K562 (cell line): ENCODE data around the gene CRB2. TPM values are rescaled to one million over a fixed set of nuclear protein-coding genes. Genes with fewer than 3 reads are reported as not detected.

Source experiments
- CTCF ChIP-seq, 3 experiments: IDR thresholded peaks in 2 of 3; conservative IDR thresholded peaks in 1 of 3; 2 replicates each; pipeline ENCODE4 v1.5.1; 2011 to 2012; ENCODE audit warnings: low read length in 3 of 3, mild to moderate bottlenecking in 3 of 3, control low read depth in 2 of 3, improper control_type of control experiment in 1 of 3, inconsistent platforms in 1 of 3, low read depth in 1 of 3, mixed read lengths in 1 of 3, moderate library complexity in 1 of 3; ENCODE audit not compliant: insufficient read depth in 2 of 3
- DDX20 ChIP-seq: fragments of 450-650 bp; IDR thresholded peaks from 2 replicates; pipeline ENCODE4 v1.6.1; 2016; ENCODE audit warnings: missing genetic modification characterization, low read depth, mild to moderate bottlenecking, missing compliant biosample characterization, moderate library complexity
- E2F4 ChIP-seq: sonication (generic); formaldehyde crosslinking; IDR thresholded peaks from 2 replicates; pipeline ENCODE4 v1.8.0; 2022; ENCODE audit warnings: mild to moderate bottlenecking, low read depth, missing genetic modification reagents
- EHMT2 ChIP-seq: fragments of 450-650 bp; IDR thresholded peaks from 2 replicates; pipeline ENCODE4 v1.6.1; 2018; ENCODE audit warnings: antibody characterized with exemption
- EP300 ChIP-seq: IDR thresholded peaks from 2 replicates; pipeline ENCODE4 v1.6.1; 2012; ENCODE audit warnings: low read length, improper control_type of control experiment
- ETV5 ChIP-seq: sonication (generic); formaldehyde crosslinking; IDR thresholded peaks from 2 replicates; pipeline ENCODE4 v1.4.0; 2020; ENCODE audit warnings: low read depth, mild to moderate bottlenecking, missing genetic modification reagents
- GATAD2B ChIP-seq: fragments of 450-650 bp; IDR thresholded peaks from 2 replicates; pipeline ENCODE4 v1.6.1; 2017; ENCODE audit warnings: mild to moderate bottlenecking, borderline replicate concordance
- KLF10 ChIP-seq: fragments of 250-450 bp; sonication (Bioruptor Pico); IDR thresholded peaks from 2 replicates; pipeline ENCODE4 v1.6.1; 2021; ENCODE audit warnings: matching md5 sums
- NR4A1 ChIP-seq, 2 experiments: fragments of 250-450 bp in 1 of 2; fragments of 450-650 bp in 1 of 2; sonication (Bioruptor Pico) in 1 of 2; IDR thresholded peaks; 2 replicates each; pipeline versions ENCODE4 v1.4.0 to v1.6.1; 2016 to 2020; ENCODE audit warnings: mild to moderate bottlenecking in 2 of 2, missing compliant biosample characterization in 1 of 2, missing genetic modification characterization in 1 of 2, moderate library complexity in 1 of 2
- PHF20 ChIP-seq: fragments of 450-650 bp; IDR thresholded peaks from 2 replicates; pipeline ENCODE4 v1.6.1; 2018; ENCODE audit not compliant: partially characterized antibody
- RNF219 ChIP-seq: fragments of 250-450 bp; sonication (Bioruptor Pico); IDR thresholded peaks from 2 replicates; pipeline ENCODE4 v1.5.0; 2022; ENCODE audit warnings: mild to moderate bottlenecking
- THRAP3 ChIP-seq: fragments of 450-650 bp; IDR thresholded peaks from 2 replicates; pipeline ENCODE4 v1.6.1; 2016; ENCODE audit warnings: mild to moderate bottlenecking, inconsistent platforms, borderline replicate concordance
- USF1 ChIP-seq: sonication (generic); formaldehyde crosslinking; IDR thresholded peaks from 2 replicates; pipeline ENCODE4 v1.9.0; 2022; ENCODE audit warnings: mild to moderate bottlenecking, missing genetic modification reagents
- ZNF184 ChIP-seq: sonication (generic); formaldehyde crosslinking; IDR thresholded peaks from 2 replicates; pipeline ENCODE4 v1.5.0; 2020; ENCODE audit warnings: missing genetic modification reagents
- ZNF24 ChIP-seq: fragments of 450-650 bp; IDR thresholded peaks from 2 replicates; pipeline ENCODE4 v1.6.1; 2016
- ZNF263 ChIP-seq: sonication (generic); formaldehyde crosslinking; IDR thresholded peaks from 2 replicates; pipeline ENCODE4 v1.8.0; 2022; ENCODE audit warnings: mild to moderate bottlenecking, missing genetic modification reagents, borderline replicate concordance
- ZNF592 ChIP-seq: fragments of 450-650 bp; IDR thresholded peaks from 2 replicates; pipeline ENCODE4 v1.6.1; 2017; ENCODE audit warnings: antibody characterized with exemption, mild to moderate bottlenecking
- polyA plus RNA-seq, 8 experiments: library from polyadenylated mRNA; depleted of rRNA in 4 of 8; stranded (reverse) in 5 of 8; unstranded in 3 of 8; fragments of >200 nt; fragmentation: Nextera tagmentation in 2 of 8; fragmentation: Illumina TruSeq in 1 of 8; extraction: Ambion mirVana in 2 of 8; extraction: Trizol in 1 of 8; gene quantifications; 2 replicates each; pipeline versions ENCODE4 v1.2.1 to v1.2.3, GENCODE V29; 2011 to 2014; ENCODE audit warnings: inconsistent platforms in 1 of 8, missing spikeins in 1 of 8
- total RNA-seq, 7 experiments: library from RNA; depleted of rRNA in 6 of 7; stranded (reverse); fragments of >200 nt in 6 of 7; fragmentation: Illumina TruSeq in 2 of 7; extraction: Trizol in 2 of 7; gene quantifications; 2 replicates each; pipeline versions ENCODE4 v1.2.1 to v1.2.3, GENCODE V29; 2011 to 2021; ENCODE audit warnings: low replicate concordance in 1 of 7

CRB2 gene
- total and polyA plus RNA-seq, 9 of the 15 experiments (the other 6 are each of a cell fraction or from before 2014, with no cell fraction given) = 0.13 to 1.2 (median 0.25) TPM; not detected in 2

- peak; percentile 61; the same call in 1 of the 2 replicates for TF ChIP-seq ZNF592
- TF ChIP-seq EHMT2 = 0 out of 2 replicates have a peak, but pooled peaks have one; percentile 22
- TF ChIP-seq KLF10 (CRISPR knock-in tag) = 0 out of 2 replicates have a peak, but pooled peaks have one; percentile 23
- no peak for TF ChIP-seq ETV5
- TF ChIP-seq THRAP3 = no peak
- no peak for TF ChIP-seq ZNF184
- TF ChIP-seq GATAD2B = no peak
- TF ChIP-seq E2F4 = no peak
- TF ChIP-seq NR4A1 (CRISPR knock-in tag; IDR thresholded peaks at IDR 0.05) = no peak
- peak; percentile 75; the same call in 1 of the 2 replicates for TF ChIP-seq NR4A1 (tag; IDR thresholded peaks at IDR 0.05)
- TF ChIP-seq ZNF24 = no peak
- TF ChIP-seq EP300 = no peak
- TF ChIP-seq CTCF (IDR thresholded peaks at IDR 0.05 in 2 of 3, conservative IDR thresholded peaks at IDR 0.05 in 1 of 3; ENCODE audit: insufficient read depth in 2 of 3, low read depth in 1 of 3, low read length in 3 of 3) = no peak
- TF ChIP-seq PHF20 = peak; percentile 20
- no peak for TF ChIP-seq USF1 (CRISPR knock-in tag)
- no peak for TF ChIP-seq RNF219 (CRISPR knock-in tag)
- no peak for TF ChIP-seq DDX20 (tag)
- TF ChIP-seq ZNF263 (CRISPR knock-in tag) = no peak
Measured at GRCh38 chr9:123335193-123335985, 20.6 kb upstream of the CRB2 start (continued).
